ENCODE results near the gene RPE65.

- TF ChIP-seq CTCF (conservative IDR thresholded peaks at IDR 0.05) (no peak), EZH2 (IDR thresholded peaks at IDR 0.05; ENCODE audit: low read depth) (no peak)
These were observed 47.6 kb upstream of the RPE65 start for GRCh38 chr1:68497358-68497698.
